Mucosa of rectum (tissue), 2 donors: ENCODE data around the gene SPATA13.

Experiments
- H3K27ac ChIP-seq, 2 donors: one replicate each; pipeline ENCODE4 v1.7.0; 2013; ENCODE audit warnings: inconsistent platforms in 2 of 2, low read depth in 2 of 2, low read length in 2 of 2
- H3K27me3 ChIP-seq, 2 donors: one replicate each; pipeline ENCODE4 v1.7.0; 2013; ENCODE audit warnings: low read length in 2 of 2; ENCODE audit not compliant: control insufficient read depth in 2 of 2, insufficient read depth in 2 of 2
- H3K36me3 ChIP-seq, 2 donors: one replicate each; pipeline ENCODE4 v1.7.0; 2013; ENCODE audit warnings: low read length in 2 of 2; ENCODE audit not compliant: control insufficient read depth in 2 of 2, insufficient read depth in 2 of 2
- H3K4me1 ChIP-seq, 2 donors: one replicate each; pipeline ENCODE4 v1.7.0; 2013; ENCODE audit warnings: low read length in 2 of 2, mild to moderate bottlenecking in 1 of 2; ENCODE audit not compliant: control insufficient read depth in 2 of 2, insufficient read depth in 2 of 2
- H3K4me3 ChIP-seq, 2 donors: one replicate each; pipeline ENCODE4 v1.7.0; 2013; ENCODE audit warnings: low read length in 2 of 2
- H3K9ac ChIP-seq, 2 donors: one replicate each; pipeline ENCODE4 v1.7.0; 2013; ENCODE audit warnings: low read length in 2 of 2, low read depth in 1 of 2, mild to moderate bottlenecking in 1 of 2
- H3K9me3 ChIP-seq, 2 donors: one replicate each; pipeline ENCODE4 v1.7.0; 2013; ENCODE audit warnings: low read length in 2 of 2; ENCODE audit not compliant: control insufficient read depth in 2 of 2
- donor health status: healthy.
- donor health status: Normal muscosa, but diverticular disease.

Gene SPATA13

DNA sequence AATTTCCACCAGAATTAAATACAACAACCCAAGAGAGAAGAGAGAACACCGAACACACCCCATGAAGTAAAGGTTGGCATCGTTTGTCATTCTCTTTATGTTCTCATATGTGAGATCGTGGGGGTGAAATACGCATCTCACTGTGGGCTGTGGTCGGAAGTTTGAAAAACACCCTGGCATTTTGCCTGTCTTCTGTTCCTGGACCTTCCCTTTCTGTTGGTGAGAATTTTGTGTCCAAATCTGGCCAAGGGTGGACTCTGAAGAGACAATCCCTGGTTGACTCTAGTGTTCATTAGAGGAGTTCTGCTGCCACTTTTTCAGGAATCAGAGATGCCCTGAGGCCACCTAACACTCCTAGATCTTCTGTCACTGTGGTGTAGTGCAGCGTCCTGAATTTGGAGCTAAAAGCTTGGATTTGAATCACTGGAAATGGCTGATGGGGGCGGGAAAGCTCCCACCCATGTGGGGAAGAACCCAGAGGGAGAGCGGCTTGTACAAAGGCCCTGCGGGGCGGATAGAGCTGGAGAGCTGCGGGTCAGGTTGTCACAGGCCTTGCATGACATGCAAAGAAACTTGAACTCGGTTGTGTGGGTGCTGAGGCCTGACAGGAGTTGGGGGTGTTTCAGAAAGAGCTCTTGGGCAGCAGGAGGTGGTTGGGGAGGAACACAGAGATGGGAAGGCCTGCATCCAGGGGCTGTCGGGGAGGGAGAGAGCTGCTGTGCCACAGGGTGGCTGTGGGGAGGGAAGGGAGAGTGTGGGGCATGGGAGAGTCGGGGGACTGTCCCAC, 11.1 kb upstream of the SPATA13 start:
- no peak overlapping the region for H3K4me3 ChIP-seq
- no peaks in the 10 kb centered on the region for H3K36me3 ChIP-seq
- no peaks in the 10 kb centered on the region for H3K9me3 ChIP-seq
- no peaks in the 10 kb centered on the region for H3K27me3 ChIP-seq
- peaks cover 5 to 12% of the 10 kb centered on the region in 2 donors for H3K4me1 ChIP-seq
- H3K27ac ChIP-seq, result peak overlapping the region; percentile 34 to 38
- no peak overlapping the region for H3K9ac ChIP-seq

DNA sequence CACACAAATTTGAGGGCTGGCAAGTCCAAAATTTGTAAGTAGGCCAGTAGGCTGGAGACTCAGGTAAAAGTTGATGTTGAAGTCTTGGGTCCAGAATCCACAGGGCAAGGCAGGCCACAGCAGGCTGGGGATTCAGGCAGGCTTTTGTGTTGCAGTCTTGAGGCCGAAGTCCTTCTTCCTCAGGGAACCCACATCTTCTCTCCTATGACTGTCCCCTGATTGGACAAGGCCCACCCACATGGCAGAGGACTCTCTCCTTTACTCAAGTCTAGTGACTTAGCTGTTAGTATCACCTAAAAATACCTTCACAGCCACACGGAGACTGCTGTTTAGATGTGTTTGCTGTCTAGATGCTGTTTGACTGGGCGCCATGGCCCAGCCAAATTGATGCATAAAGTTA, 9.9 kb upstream of the SPATA13 start:
- Histone ChIP-seq H3K27me3 (no peaks in the 10 kb centered on the region), H3K9ac (no peak overlapping the region), H3K4me3 (no peak overlapping the region), H3K36me3 (no peaks in the 10 kb centered on the region), H3K9me3 (no peaks in the 10 kb centered on the region), H3K4me1 (peaks cover 5 to 12% of the 10 kb centered on the region in 2 donors), H3K27ac (no peak overlapping the region)

GRCh38 chr13:24151864-24152263, 8.7 kb upstream of the SPATA13 start:
- peaks cover 5 to 12% of the 10 kb centered on the region in 2 donors for H3K4me1 ChIP-seq
- H3K27me3 ChIP-seq, result no peaks in the 10 kb centered on the region
- H3K36me3 ChIP-seq, result no peaks in the 10 kb centered on the region
- H3K4me3 ChIP-seq, result no peak overlapping the region
- H3K27ac ChIP-seq, result no peak overlapping the region
- H3K9ac ChIP-seq, result no peak overlapping the region
- H3K9me3 ChIP-seq, result no peaks in the 10 kb centered on the region

DNA sequence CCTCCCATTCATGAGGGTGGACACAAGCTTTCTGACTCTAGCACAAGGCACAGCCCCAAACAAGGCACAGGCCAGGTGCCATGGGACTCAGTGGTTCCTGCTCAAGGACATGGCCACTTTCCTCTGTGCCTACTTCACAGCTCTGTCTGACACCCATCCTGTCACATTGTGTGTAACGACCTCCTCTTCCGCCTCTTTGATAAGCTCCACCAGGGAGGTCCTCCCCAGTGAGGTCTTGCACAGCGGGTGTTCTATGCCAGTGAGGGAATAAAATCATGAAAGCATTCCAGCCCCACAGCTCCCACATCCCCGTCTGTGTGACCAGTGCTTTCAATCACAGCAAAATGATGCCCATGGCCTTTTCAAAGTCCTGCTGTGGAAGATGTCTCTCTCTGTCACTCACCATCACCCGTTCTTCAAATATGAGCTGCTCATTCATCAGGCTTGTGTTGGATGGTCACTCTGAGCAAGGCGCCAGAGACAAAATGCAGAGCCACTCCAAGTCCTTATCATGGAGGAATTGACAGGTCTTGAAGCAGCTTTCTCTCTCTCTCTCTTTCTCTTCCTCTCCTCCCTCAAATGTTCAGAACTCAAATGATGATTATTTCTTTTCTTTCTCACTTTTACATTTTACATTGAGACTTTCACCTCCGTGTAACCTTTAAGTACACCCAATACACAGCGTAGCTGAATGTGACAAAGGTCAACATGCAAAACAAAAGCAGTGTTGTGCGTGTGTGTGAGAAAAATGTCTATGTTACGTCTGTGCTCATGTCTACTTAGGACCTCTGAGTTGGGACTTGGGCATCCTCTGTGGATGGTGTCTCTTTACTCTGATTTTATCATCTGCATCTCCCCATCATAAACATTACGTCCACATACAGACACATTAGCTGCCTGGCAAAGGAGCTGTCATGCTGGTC, 8.0 kb upstream of the SPATA13 start:
- Histone ChIP-seq H3K9me3 (no peaks in the 10 kb centered on the region), H3K27me3 (no peaks in the 10 kb centered on the region), H3K36me3 (no peaks in the 10 kb centered on the region), H3K27ac (no peak overlapping the region), H3K9ac (no peak overlapping the region), H3K4me3 (no peak overlapping the region), H3K4me1 (peaks cover 5 to 12% of the 10 kb centered on the region in 2 donors)

DNA sequence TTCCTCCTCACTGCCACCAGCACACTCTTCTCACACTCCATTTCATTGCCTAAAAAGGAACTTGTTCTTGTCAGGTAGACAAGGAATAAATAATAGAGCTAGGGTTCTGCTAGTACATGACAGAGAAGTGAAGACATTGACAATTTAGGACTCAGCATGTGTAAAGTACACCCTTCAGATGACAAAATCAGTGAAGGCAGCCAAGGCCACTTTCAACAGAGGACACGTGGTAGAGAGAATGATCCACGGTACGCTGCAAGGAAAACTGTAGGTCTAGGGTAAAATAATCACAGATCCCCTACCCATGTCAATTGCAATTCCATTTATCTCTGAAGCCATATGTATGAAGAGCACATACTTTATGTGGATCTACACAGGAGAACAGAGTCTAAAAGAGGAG, 7.2 kb upstream of the SPATA13 start:
- Histone ChIP-seq H3K27ac (no peak overlapping the region), H3K27me3 (no peaks in the 10 kb centered on the region), H3K4me3 (no peak overlapping the region), H3K36me3 (no peaks in the 10 kb centered on the region), H3K4me1 (peaks cover 4 to 7% of the 10 kb centered on the region in 2 donors), H3K9me3 (no peaks in the 10 kb centered on the region), H3K9ac (no peak overlapping the region)

DNA sequence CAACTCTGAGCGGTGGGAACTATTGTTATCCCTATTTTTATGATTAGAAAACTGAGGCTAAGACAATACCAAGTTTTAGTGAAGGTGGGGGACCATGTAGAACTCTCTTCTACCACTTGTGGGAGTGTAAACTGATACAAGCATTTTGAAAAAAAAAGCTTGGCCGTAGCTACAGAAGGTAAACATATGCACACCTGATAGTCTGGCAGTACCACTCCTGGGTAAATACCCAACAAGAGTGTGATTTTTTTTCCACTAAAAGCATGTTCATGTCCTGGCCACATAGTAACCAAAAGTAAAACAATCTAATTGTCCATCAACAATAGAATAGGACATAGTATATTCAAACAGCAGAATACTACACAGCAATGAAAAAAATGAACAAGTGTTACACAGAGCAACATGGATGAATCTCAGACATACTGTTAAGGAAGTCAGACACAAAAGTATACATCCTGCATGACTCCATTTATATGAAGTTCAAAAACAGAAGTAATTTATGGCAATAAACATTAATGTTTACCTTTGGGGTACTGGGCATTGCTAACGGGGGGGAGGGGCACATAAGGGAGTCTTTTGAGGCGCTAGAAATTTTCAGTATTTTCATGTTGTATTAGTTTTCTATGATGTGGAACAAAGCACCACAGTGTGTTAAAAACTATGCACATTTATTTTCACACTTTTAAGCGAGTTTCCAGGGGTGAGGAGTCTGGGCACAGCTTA, 6.4 kb upstream of the SPATA13 start:
- H3K4me1 ChIP-seq, result peaks cover 0 to under 1% of the 10 kb centered on the region in 2 donors
- no peak overlapping the region for H3K4me3 ChIP-seq
- no peak overlapping the region for H3K9ac ChIP-seq
- H3K27me3 ChIP-seq, result no peaks in the 10 kb centered on the region
- H3K27ac ChIP-seq, result no peak overlapping the region
- H3K36me3 ChIP-seq, result no peaks in the 10 kb centered on the region
- no peaks in the 10 kb centered on the region for H3K9me3 ChIP-seq

DNA sequence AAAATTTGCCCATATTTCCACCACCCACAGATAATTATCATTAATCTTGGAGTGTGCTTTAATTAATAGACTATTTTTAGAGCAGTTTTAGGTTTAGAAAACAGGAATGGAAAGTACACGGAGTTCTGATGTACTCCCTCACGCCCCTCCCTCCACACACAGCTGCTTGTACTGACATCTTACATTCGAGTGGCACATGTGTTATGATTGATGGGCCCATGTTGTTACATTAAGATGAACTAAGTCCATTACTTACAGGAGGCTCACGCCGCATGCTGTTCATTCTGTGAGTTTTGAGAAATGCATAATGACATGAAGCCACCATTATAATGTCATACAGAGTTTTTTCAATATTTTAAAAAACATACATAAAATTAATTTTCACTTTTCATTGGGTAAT, 1.2 kb upstream of the SPATA13 start:
- H3K9ac ChIP-seq, result no peak overlapping the region
- no peak overlapping the region for H3K27ac ChIP-seq
- no peaks in the 10 kb centered on the region for H3K36me3 ChIP-seq
- no peaks in the 10 kb centered on the region for H3K9me3 ChIP-seq
- peaks cover 13 to 17% of the 10 kb centered on the region in 2 donors for H3K4me1 ChIP-seq
- H3K4me3 ChIP-seq, result no peak overlapping the region
- H3K27me3 ChIP-seq, result peaks cover 0 to 8% of the 10 kb centered on the region in 2 donors

GRCh38 chr13:24161010-24161775, 673 bp downstream of the SPATA13 start:
- Histone ChIP-seq H3K9ac (peak overlapping the region; percentile 82 to 93), H3K27me3 (peaks cover 0 to 8% of the 10 kb centered on the region in 2 donors), H3K4me3 (peak overlapping the region; percentile 88 to 90), H3K36me3 (peaks cover 9 to 10% of the 10 kb centered on the region in 2 donors), H3K9me3 (no peaks in the 10 kb centered on the region), H3K4me1 (peaks cover 13 to 17% of the 10 kb centered on the region in 2 donors), H3K27ac (peak overlapping the region; percentile 87 to 88)

GRCh38 chr13:24161980-24162525, 1.5 kb downstream of the SPATA13 start:
- H3K27me3 ChIP-seq, result peaks cover 0 to 8% of the 10 kb centered on the region in 2 donors
- peaks cover 13 to 17% of the 10 kb centered on the region in 2 donors for H3K4me1 ChIP-seq
- H3K9ac ChIP-seq, result peak overlapping the region; percentile 82 to 93
- no peaks in the 10 kb centered on the region for H3K9me3 ChIP-seq
- H3K4me3 ChIP-seq, result peak overlapping the region; percentile 88 to 90
- H3K27ac ChIP-seq, result peak overlapping the region; percentile 87 to 88
- H3K36me3 ChIP-seq, result peaks cover 12% of the 10 kb centered on the region in 2 donors
